Measurements from ENCODE around the gene ADGRV1. TPM values are rescaled to one million over a fixed set of nuclear protein-coding genes. Genes with fewer than 3 reads are reported as not detected.

The ADGRV1 gene
- total RNA-seq, 1 donor from 2014 or later: not detected

GRCh38 chr5:90626493-90626892 is 67.9 kb downstream of the ADGRV1 start:
- Histone ChIP-seq H3K27me3 (ENCODE audit: low read depth) (no peaks in the 10 kb centered on the region), H3K27ac (replicated peaks) (no peak overlapping the region), H3K4me3 (no peak overlapping the region), H3K4me1 (no peaks in the 10 kb centered on the region), H3K36me3 (no peaks in the 10 kb centered on the region), H3K9me3 (replicated peaks) (no peaks in the 10 kb centered on the region)
- intact Hi-C loops (cut with micrococcal nuclease): no loop called here
- no peak for TF ChIP-seq CTCF (IDR thresholded peaks at IDR 0.05; ENCODE audit: borderline replicate concordance)
- no peak for DNase-seq

DNA sequence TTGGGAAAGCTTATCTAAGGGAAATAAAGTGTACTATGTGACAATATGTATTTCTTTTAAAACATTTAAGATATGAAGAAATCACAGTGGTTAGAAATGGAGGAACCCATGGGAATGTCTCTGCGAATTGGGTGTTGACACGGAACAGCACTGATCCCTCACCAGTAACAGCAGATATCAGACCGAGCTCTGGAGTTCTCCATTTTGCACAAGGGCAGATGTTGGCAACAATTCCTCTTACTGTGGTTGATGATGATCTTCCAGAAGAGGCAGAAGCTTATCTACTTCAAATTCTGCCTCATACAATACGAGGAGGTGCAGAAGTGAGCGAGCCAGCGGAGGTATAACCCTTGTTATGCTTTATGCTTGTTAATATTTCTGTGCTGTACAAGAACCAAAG is 69.9 kb downstream of the ADGRV1 start:
- Histone ChIP-seq H3K36me3 (no peaks in the 10 kb centered on the region), H3K27me3 (ENCODE audit: low read depth) (no peaks in the 10 kb centered on the region), H3K4me1 (no peaks in the 10 kb centered on the region), H3K27ac (replicated peaks) (no peak overlapping the region), H3K4me3 (no peak overlapping the region), H3K9me3 (replicated peaks) (no peaks in the 10 kb centered on the region)
- intact Hi-C loops (cut with micrococcal nuclease): no loop called here
- no peak for TF ChIP-seq CTCF (IDR thresholded peaks at IDR 0.05; ENCODE audit: borderline replicate concordance)
- DNase-seq: no peak

DNA sequence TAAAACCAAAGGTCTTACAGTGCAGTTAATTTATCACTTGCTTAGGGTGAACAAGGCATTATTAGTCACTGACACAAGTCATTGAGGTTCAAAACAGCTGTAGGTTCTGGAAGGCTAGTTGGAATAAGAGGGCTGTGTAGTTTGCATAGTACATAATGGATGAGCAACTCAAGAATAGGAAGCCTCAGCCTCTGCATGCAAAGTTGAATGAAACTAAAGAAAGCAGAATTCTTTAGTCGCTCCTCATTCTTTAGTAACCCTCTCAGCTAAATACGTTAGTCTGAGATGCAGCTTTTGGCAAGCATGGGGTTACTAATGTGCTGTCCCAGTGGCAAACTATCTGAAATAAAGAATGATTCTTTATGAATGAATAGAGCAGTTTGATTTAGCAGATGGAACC is 74.2 kb downstream of the ADGRV1 start:
- no peak overlapping the region for H3K27ac ChIP-seq (replicated peaks)
- DNase-seq: no peak
- no peaks in the 10 kb centered on the region for H3K9me3 ChIP-seq (replicated peaks)
- H3K4me3 ChIP-seq: no peak overlapping the region
- intact Hi-C loops (cut with micrococcal nuclease): no loop called here
- H3K36me3 ChIP-seq: no peaks in the 10 kb centered on the region
- no peaks in the 10 kb centered on the region for H3K4me1 ChIP-seq
- no peaks in the 10 kb centered on the region for H3K27me3 ChIP-seq (ENCODE audit: low read depth)
- TF ChIP-seq CTCF (IDR thresholded peaks at IDR 0.05; ENCODE audit: borderline replicate concordance): no peak

DNA sequence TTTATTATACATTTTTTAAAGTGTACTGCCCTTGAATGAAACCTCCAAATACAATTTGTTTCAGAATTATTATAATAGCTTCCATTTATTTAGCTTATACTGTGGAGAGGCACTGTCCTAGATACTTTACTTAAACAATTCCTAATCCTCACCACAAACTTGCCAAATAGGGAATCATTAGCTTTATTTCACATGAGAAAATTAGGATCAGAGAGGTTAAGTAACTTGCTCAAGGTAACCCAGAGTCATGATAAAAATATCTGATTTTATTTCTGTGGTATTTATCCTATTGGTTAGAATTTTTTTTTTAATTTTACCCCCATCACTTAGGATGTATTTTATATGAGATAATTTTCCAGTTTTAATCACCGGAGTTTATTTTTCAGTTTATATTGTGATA is 78.4 kb downstream of the ADGRV1 start:
- intact Hi-C loops (cut with micrococcal nuclease): no loop called here
- DNase-seq: no peak

DNA sequence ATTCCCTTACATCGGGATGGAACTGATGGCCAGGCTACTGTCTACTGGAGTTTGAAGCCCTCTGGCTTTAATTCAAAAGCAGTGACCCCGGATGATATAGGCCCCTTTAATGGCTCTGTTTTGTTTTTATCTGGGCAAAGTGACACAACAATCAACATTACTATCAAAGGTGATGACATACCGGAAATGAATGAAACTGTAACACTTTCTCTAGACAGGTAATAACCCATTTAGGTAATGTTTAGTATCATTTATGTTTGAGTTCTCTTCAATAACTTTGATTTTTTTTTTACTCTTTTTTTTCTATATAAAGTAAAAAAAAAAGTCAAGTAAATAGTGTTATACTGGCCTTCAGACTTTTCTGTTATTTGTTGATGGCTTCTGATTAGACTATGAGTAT is 79.1 kb downstream of the ADGRV1 start:
- Histone ChIP-seq H3K4me3 (no peak overlapping the region), H3K27me3 (ENCODE audit: low read depth) (no peaks in the 10 kb centered on the region), H3K27ac (replicated peaks) (no peak overlapping the region), H3K9me3 (replicated peaks) (no peaks in the 10 kb centered on the region), H3K4me1 (no peaks in the 10 kb centered on the region), H3K36me3 (no peaks in the 10 kb centered on the region)
- no peak for DNase-seq
- TF ChIP-seq CTCF (IDR thresholded peaks at IDR 0.05; ENCODE audit: borderline replicate concordance): no peak
- intact Hi-C loops (cut with micrococcal nuclease): no loop called here

More for the DNA sequence above, 78.4 kb downstream of the ADGRV1 start:
- Histone ChIP-seq H3K27me3 (ENCODE audit: low read depth) (no peaks in the 10 kb centered on the region), H3K27ac (replicated peaks) (no peak overlapping the region), H3K4me1 (no peaks in the 10 kb centered on the region), H3K9me3 (replicated peaks) (no peaks in the 10 kb centered on the region), H3K4me3 (no peak overlapping the region), H3K36me3 (no peaks in the 10 kb centered on the region)
- TF ChIP-seq CTCF (IDR thresholded peaks at IDR 0.05; ENCODE audit: borderline replicate concordance): no peak

- Histone ChIP-seq H3K27me3 (ENCODE audit: low read depth) (no peaks in the 10 kb centered on the region), H3K9me3 (replicated peaks) (no peaks in the 10 kb centered on the region), H3K27ac (replicated peaks) (no peak overlapping the region), H3K4me1 (no peaks in the 10 kb centered on the region), H3K4me3 (no peak overlapping the region), H3K36me3 (no peaks in the 10 kb centered on the region)
- no peak for DNase-seq
- no peak for TF ChIP-seq CTCF (IDR thresholded peaks at IDR 0.05; ENCODE audit: borderline replicate concordance)
- intact Hi-C loops (cut with micrococcal nuclease): no loop called here
Observed at GRCh38 chr5:90638878-90639277, 80.3 kb downstream of the ADGRV1 start.

All from left ventricle myocardium inferior (tissue), 1 donor.